GM19438 (cell line): ENCODE data around the gene KIF16B.
A peak's percentile ranks its signal among the peaks of the same experiment; 100 is the strongest.
"Not testable (repeated sequence)": the region's sequence is repeated elsewhere in the genome, so short reads cannot be mapped to it uniquely, and the experiment has no call there.

Experiments
- ATAC-seq: cut with Tn5 transposase; IDR thresholded peaks from one replicate; pipeline ENCODE4 v1.9.1; 2021; ENCODE audit warnings: low read depth; ENCODE audit not compliant: unreplicated experiment

Gene KIF16B

GRCh38 chr20:16590041-16590633, 16.9 kb upstream of the KIF16B start:
- no peak for ATAC-seq

DNA sequence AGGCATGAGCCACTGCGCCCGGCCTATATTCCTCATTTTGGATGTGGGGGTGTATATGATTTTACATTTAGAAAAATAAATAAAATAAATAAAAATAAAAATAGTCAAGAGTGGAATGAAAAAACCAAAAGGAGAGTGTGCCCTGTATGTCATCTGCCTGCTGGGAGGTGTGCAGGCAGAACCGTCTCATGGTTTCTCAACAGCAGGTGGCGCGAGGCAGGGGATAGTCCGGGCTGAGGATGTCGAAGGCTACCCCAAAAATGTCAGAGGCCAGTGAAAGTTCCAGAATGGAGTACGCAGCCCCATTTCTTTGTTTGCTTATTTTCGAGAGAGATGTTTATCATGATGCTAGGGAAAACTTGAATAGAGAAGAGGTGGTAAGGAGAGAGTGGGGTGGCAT, 16.4 kb upstream of the KIF16B start:
- ATAC-seq = no peak

DNA sequence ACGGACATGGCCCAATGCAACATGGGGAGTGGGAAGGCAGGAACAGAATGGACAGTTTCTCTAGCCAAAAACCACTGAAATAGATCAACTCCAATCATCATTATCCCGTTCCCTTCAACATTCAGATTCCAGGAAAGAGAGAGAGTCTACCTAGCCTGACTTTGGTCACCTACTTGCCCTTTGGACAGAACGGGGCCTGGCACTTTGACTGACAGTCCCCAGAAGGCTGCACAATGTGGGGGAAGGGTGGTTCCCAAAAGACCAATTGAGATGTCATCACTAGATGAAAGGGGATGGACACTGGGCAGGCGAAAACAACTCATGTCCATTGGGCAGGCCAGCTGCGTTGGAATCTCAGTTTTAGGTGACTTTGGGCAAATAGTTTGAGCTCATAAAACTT, 15.0 kb upstream of the KIF16B start:
- ATAC-seq = no peak

- ATAC-seq = no peak
Measured at GRCh38 chr20:16587066-16587465, 13.8 kb upstream of the KIF16B start.

DNA sequence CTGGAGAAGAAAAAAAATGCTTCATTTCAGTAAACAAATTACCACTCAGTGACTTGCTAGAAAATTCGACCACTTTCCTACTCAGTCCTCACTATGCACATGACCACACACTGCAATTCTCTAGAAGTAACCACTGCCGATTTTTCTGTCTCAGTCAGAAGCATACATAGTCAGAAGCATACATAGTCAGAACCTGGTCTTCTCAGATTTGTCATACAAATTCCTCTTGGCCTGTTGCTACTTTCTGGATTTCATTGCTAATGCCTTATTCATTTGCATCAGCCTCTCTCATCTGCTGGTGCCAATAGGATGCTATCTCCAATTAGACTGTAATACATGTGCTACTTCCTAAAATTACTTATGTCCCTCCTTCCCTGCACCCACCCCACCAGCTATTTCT, 10.2 kb upstream of the KIF16B start:
- ATAC-seq = no peak

- ATAC-seq = no peak
Measured at GRCh38 chr20:16581241-16581640, 8.0 kb upstream of the KIF16B start.

- no peak for ATAC-seq
Measured at GRCh38 chr20:16580620-16581019, 7.4 kb upstream of the KIF16B start.

GRCh38 chr20:16580147-16580546, 6.9 kb upstream of the KIF16B start:
- ATAC-seq = no peak

DNA sequence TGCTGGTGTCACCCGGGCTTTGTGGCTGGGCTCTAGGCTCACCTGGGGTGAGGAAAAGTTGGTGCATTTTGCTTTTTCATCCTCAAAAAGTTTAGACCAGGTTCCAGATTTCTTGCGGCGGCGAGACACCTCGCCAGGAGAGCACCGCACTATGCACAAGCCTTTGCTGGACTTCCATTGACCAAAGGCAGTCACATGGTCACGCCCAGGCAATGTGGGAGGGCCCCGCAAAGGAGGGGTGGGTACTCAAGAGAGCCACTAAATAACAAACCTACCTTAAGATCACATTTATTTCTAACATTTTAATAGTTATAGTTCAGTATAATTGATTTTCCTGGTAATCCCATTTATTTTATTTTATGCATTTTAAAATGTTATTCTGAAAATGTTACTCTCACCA, 3.0 kb upstream of the KIF16B start:
- ATAC-seq = no peak

DNA sequence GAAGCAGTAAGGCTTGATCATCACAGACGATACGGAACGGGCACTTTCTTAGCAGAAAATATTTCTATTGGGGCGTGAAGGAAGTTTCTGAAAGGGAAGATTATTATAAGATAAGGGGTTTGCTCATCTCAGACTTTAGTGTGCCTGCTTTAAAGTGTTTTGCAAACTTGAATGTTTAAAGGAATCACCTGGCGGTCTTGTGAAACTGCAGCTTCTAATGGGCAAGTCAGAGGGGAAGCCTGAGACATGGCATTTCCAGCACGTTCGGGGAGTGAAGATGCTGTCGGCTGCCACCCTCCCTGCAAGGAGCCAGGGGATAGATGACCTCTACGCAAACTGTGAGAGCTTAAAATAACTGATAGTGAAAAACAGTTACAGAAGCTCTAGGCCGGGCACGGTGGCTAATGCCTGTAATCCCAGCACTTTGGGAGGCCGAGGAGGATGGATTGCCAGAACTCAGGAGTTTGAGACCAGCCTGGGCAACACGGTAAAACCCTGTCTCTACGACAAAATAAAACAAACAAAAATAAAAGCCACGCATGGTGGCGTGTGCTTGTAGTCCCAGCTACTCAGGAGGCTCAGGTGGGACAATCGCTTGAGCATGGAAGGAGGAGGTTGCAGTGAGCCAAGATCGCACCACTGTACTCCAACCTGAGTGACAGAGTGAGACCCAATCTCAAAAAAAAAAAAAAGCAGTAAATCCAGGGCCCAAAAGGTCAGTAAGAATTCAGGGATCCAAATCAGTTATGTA, 2.3 kb upstream of the KIF16B start:
- no peak for ATAC-seq

- ATAC-seq = peak; percentile 66
Measured at GRCh38 chr20:16574656-16575355, 1.6 kb upstream of the KIF16B start.

DNA sequence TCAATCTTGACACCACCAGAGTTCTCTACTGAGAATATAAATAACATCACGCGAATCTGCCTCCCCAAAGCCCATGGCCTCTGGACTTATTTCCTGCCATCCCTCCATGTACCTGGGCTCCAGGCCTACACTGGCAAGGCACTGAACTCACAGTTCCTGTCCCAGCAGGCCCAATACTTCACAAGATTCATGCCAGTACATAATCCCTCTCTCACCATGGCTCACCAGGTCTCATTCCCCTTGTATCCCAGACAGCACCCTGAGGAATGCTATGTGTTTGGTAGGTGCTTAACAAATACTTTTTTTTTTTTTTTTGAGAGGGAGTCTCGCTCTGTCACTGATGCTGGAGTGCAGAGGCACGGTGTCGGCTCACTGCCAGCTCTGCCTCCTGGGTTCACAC, 1.9 kb downstream of the KIF16B start:
- ATAC-seq = no peak

- ATAC-seq = no peak
Measured at GRCh38 chr20:16569246-16570153, 3.7 kb downstream of the KIF16B start.

GRCh38 chr20:16566080-16566479, 7.2 kb downstream of the KIF16B start:
- ATAC-seq = no peak

- not testable (repeated sequence) for ATAC-seq
Measured at GRCh38 chr20:16564079-16564478, 9.2 kb downstream of the KIF16B start.

DNA sequence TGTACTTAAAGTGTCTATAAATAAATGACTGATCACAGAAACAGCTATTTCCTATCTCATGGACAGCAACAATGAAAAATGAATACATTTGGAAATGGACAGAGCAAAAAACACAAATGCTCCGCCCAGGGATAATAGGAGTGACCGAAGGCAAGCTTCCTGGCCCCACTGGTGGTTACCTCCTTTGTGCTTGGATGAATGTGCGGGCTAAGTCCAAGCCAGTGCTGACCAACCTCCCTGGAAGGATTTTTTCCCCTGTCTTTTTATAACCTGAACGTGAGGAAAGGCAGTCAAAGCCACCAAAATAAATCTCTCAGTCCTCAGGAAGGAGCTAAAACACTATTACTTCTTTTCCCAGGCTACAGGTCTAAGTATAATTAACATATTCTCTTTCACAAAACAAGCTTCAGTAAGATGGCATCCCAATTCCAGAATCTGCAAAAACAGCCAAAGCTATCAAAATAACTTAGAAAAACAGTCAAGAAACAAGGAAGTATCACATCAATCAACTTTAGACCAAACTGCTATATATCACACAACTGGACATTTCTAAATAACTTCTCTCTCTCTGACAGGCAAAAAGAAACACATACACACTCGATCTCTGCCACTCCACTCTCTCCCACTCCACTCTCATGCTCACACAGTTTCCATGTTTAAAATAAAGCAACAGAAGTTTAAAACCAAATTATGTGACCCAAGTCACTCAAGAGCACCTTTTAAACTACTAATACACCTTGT, 10.0 kb downstream of the KIF16B start:
- ATAC-seq = no peak

DNA sequence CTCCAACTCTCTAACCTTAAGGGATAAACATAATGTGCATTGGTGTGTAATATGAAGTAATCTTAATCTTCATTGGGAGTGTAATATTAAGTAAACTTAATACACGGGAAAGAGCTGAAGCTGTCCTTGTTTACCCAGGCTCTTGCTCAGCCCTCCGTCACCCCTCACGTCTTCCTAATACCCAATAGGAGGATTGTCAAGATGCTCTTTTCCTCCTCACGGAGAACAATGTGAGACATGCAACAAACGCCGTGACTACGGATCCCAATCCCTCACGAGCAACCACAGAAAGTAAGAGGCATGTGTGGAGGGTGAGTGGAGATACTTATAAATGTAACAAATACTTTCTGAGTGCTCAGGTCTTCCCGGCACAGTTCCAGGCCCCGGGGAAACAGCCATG, 11.0 kb downstream of the KIF16B start:
- ATAC-seq = no peak

DNA sequence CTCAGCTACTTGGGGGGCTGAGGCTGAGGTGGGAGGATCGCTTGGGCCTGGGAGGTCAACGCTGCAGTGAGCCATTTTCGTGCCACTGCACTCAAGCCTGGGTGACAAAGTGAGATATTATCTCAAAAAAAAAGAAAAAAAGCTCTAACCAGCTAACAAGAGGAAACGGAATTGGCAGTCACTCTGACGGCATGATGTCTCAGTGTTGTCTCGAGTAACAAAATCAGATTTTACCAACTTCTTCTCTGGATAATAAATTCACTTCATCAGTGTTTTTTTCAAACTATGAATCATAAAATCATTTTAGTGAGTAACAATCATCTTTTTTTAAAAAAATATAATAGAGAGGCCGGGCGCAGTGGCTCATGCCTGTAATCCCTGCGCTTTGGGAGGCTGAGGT, 12.6 kb downstream of the KIF16B start:
- no peak for ATAC-seq

GRCh38 chr20:16560216-16560615, 13.0 kb downstream of the KIF16B start:
- no peak for ATAC-seq

DNA sequence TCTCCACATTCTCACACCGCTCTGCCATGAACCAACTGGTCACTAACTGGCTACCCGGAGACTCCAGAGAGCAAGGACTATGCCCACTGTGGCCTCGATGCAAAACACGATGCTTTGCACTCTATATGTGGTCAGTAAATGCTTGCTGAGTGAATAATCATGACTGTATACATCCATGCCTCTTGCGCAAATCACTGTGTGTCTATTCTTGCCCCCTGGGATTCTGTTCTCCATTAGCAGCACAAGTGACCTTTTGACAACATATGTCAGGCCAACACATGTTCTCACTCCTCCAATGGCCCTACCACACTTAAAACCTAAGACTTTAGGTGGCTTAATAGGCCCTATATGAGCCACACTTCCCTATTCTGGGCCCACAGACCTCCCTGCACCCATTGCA, 16.9 kb downstream of the KIF16B start:
- ATAC-seq = no peak
